ENCODE data around the gene AGAP1. TPM values are rescaled to one million over a fixed set of nuclear protein-coding genes. Genes with fewer than 3 reads are reported as not detected.

Gene AGAP1
- polyA plus RNA-seq, 4 donors = 20.2 to 21.2 (median 20.3) TPM

DNA sequence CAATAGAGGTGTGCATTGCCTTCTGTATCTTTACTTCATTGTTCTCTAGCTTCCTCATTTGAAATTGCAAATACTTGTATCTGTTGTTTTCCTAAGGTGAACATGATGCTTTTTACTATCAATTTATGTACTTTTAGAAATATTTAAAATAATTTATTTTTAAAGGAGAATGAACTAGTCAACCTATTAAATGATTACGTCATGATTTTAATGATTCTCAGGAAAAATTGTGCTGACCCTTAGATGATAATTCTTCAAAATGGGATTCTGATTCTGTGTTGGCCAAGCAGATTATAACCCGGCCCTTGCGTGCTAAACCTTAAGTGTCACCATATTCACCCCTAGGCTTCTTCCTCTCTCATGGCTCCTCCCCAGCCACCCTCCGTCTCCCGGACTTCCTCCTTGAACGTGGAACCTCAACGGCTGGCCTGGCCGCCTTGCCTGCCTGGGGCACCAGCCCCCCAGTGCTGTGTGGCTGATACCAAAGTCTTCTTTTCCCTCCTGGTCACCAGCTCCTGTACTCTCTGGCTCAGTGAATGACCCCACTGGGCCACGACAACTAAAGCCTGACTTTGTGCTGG, 382.3 kb downstream of the AGAP1 start:
- no peak for DNase-seq (ENCODE audit: low read depth in 4 of 4, low spot score in 3 of 4)

DNA sequence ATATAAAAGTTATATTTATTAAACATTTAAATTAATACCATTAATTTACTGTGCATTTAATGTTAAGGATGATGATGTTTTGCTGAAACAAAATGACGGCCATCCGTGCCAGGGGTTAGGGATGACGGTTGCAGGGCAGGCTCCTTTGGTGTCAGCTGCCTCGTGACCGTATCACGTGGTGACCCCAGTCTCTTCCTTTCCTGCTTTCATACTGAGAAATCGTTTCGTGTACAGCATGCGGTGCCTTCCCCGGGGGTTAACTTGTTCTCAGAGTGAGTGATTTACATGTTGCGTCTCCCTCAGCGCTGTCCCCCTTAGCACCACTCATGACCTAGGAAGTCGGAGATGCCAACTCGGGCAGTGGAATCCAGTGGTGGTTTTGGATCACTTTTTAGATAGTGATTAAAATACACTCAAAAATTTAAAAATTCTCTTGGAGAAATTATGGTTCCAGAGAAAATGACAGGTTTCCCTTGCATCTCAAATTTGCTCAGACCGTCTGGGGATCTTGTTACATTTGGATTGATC, 383.5 kb downstream of the AGAP1 start:
- no peak for DNase-seq (ENCODE audit: low read depth in 4 of 4, low spot score in 3 of 4)

DNA sequence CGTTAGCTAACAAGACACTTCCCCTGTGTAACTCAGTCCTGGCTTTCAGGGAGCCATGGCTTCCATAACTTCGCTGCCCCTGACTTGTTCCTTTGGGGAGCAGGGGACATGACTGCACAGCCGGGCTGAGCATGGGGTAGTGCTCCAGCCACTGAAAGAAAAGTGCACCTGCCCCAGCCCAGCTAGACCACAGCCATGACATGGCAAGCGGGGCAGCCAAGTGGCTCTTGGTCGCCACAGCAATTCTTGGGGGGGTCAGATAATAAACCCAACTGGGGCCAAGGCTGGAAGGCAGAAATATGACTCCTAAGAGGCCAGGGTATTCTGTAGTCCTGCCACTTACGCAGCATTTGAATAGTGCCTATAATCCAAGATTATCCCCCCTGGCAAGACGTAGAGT, 385.3 kb downstream of the AGAP1 start:
- DNase-seq (ENCODE audit: low read depth in 4 of 4, low spot score in 3 of 4) = no peak

DNA sequence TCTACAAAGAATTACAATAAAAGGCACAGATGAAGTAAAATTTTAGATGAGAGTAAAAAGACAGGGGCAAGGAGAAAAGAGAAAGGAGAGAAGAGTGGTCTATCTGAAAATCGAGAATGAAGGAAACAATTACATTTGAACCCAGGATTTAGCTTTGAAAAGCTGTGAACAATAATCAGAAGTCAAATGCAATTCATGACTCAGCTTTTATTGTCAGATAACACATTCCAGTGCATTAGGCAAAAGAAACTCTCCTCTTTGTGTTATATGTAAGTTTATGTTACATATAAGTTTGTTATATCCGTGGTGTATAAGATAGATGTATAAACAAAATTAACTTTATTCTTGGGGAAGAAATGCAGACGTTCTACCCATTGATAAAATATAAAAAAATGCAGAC, 389.8 kb downstream of the AGAP1 start:
- no peak for DNase-seq (ENCODE audit: low read depth in 4 of 4, low spot score in 3 of 4)

DNA sequence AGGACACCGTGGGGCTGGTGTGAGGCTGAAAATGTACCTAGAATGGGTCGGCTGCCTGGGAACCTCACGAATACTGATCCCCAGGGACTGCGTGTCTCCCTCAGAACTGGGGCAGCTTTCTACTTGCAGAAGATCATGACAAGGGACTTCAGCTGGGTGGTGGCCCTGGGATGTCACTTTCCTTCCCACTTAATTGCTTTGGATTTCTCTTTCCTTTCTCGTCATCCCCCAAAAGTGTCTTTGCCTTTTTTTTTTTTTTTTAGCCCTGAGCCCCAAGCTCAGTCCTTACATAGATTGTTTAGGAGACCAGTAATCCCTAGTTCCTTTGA, 395.4 kb downstream of the AGAP1 start:
- DNase-seq (ENCODE audit: low read depth in 4 of 4, low spot score in 3 of 4) = no peak

DNA sequence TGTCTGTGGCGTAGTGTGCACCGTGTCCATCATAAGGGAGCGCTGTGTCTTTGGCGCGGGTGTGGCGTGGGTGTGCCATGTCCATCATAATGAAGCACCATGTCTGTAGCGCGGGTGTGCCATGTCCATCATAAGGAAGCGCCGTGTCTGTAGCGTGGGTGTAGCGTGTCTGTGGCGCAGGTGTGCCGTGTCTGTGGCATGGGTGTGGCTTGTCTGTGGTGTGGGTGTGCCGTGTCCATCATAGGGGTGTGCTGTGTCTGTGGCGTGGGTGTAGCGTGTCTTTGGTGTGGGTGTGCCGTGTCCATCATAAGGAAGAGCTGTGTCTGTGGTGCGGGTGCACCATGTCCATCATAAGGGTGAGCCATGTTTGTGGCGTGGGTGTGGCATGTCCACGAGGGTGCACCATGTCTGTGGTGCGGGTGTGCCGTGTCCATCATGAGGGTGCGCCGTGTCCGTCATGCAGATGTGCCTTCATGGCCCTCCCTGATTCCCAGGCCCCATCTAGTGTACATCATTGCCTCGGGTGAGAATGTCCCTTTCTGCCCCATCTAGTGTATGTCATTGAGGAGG, 399.4 kb downstream of the AGAP1 start:
- no peak for DNase-seq (ENCODE audit: low read depth in 4 of 4, low spot score in 3 of 4)

- no peak for DNase-seq (ENCODE audit: low read depth in 4 of 4, low spot score in 3 of 4)
These were observed 401.0 kb downstream of the AGAP1 start for GRCh38 chr2:235894839-235895238.

GRCh38 chr2:235896061-235896460, 402.2 kb downstream of the AGAP1 start:
- DNase-seq (ENCODE audit: low read depth in 4 of 4, low spot score in 3 of 4) = no peak

- DNase-seq (ENCODE audit: low read depth in 4 of 4, low spot score in 3 of 4) = no peak
These were observed 404.1 kb downstream of the AGAP1 start for GRCh38 chr2:235897992-235898391.

- no peak for DNase-seq (ENCODE audit: low read depth in 4 of 4, low spot score in 3 of 4)
These were observed 404.9 kb downstream of the AGAP1 start for GRCh38 chr2:235898766-235899165.

GRCh38 chr2:235900631-235901030, 406.8 kb downstream of the AGAP1 start:
- no peak for DNase-seq (ENCODE audit: low read depth in 4 of 4, low spot score in 3 of 4)

DNA sequence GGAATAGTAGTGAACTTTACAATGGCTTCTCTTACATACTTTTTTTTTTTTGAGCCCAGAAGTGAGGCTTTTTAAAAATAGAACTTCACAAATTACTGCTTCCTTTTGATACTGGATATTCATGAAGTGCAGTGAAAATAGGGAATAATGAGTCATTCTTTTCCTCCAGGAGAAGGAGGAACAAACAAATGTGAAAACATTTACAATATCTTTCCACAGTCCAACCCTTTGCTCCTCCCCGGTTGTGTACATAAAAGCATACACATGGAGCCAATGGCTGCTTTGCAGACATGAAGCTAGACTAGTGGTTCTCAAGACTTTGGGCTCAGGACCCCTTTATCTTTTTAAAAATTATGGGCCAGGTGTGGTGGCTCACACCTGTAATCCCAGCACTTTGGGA, 407.4 kb downstream of the AGAP1 start:
- DNase-seq (ENCODE audit: low read depth in 4 of 4, low spot score in 3 of 4) = no peak

GRCh38 chr2:235903782-235904584, 410.1 kb downstream of the AGAP1 start:
- no peak for DNase-seq (ENCODE audit: low read depth in 4 of 4, low spot score in 3 of 4)

DNA sequence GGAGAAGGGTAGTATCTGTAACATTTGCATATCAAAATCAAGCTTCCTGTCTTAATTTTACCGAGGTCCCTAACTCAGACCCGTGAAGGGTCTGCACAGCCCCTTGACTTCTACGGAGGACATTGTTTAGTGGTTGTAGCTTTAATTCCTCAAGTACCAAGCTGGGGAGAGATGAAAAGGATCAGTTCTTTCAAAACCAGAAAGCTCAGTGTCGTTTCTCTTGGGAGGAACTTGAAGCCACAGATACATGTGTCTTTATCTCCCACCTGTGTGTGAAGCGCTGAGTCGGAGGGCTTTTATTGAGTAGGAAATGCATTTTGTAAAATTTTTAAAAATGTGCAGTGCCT, 410.7 kb downstream of the AGAP1 start:
- no peak for DNase-seq (ENCODE audit: low read depth in 4 of 4, low spot score in 3 of 4)

DNA sequence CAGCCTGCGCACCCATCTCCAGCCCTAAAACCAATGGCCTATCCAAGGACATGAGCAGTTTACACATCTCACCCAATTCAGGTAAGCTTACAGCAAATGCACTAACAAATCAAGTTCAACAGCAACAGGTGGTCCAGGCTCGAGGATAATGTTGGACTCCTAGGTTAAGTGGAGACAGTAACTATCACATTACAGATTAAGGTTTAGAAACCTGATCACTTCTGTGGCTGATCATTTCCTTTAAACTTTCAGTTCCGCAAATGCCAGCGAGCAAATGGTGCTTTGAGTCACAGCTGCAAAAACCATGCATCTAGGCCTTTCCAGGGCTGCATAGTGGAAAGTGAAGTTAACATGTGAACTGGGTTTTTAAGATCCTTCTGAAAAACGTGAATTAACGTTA, 415.0 kb downstream of the AGAP1 start:
- DNase-seq (ENCODE audit: low read depth in 4 of 4, low spot score in 3 of 4) = no peak

DNA sequence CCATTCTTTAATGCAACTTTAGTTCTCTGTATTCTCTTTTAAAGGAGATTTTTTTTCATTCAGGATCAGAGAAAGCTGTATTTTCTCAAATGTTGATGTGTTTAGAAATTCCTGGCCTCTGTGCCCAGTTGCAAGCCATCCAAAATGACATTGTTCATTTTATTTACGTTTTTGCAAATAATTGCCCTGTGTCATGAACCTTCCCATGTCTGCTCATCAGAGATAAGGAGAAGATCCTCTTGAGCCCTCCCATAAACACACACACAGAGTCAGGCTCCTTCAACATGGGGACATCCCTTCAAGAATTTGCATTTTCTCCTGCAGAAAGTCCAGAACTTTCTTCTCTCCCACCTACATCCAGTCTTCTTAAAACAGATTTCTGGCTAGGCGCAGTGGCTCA, 415.5 kb downstream of the AGAP1 start:
- DNase-seq (ENCODE audit: low read depth in 4 of 4, low spot score in 3 of 4) = no peak

GRCh38 chr2:235910067-235910466, 416.2 kb downstream of the AGAP1 start:
- DNase-seq (ENCODE audit: low read depth in 4 of 4, low spot score in 3 of 4) = no peak

GRCh38 chr2:235911125-235911524, 417.3 kb downstream of the AGAP1 start:
- DNase-seq (ENCODE audit: low read depth in 4 of 4, low spot score in 3 of 4) = no peak

- no peak for DNase-seq (ENCODE audit: low read depth in 4 of 4, low spot score in 3 of 4)
These were observed 417.9 kb downstream of the AGAP1 start for GRCh38 chr2:235911633-235912233.

DNA sequence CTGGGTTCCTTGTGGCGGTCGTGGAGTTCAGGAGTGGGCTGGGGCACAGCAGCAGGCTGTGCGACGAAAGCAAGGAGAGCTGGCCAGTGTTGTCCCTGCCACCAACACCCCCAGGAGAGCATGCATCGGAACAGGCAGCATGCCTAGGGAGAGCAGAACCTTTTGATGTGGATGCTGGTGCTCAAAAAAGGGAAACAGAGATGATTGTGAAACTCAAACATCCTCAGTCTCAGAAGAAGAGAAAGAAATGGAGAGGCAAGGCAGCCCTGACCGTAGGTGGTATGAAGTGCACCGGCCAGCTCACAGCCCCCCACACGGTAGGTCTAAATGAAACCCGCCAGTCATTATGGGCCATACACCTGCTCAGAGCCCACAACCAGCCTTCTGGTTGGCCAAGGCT, 420.9 kb downstream of the AGAP1 start:
- DNase-seq (ENCODE audit: low read depth in 4 of 4, low spot score in 3 of 4) = no peak

GRCh38 chr2:235917506-235917905, 423.7 kb downstream of the AGAP1 start:
- no peak for DNase-seq (ENCODE audit: low read depth in 4 of 4, low spot score in 3 of 4)

- no peak for DNase-seq (ENCODE audit: low read depth in 4 of 4, low spot score in 3 of 4)
These were observed 425.0 kb downstream of the AGAP1 start for GRCh38 chr2:235918876-235919275.
